ENCODE measurements around the gene PIP4K2C.
"Not testable (repeated sequence)": the region's sequence is repeated elsewhere in the genome, so short reads cannot be mapped to it uniquely, and the experiment has no call there.

The PIP4K2C gene

DNA sequence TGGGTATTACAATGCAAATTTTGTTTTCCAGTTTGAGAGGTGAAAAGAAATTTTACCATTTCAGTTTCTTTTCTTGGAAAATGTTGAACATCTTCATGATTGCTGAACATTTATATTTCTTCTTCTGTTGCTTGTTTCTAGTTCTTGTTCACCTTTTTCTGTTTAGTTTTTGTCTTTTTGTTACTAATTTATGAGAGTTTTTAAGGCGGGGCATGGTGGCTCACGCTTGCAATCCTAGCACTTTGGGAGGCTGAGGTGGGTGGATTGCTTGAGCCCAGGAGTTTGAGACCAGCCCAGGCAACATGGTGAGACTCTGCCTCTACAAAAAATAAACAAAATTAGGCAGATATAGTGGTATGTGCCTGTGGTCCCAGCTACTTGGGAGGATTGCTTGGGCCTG, 30.5 kb upstream of the PIP4K2C start:
- DNase-seq (ENCODE audit: low read depth), result no peak

DNA sequence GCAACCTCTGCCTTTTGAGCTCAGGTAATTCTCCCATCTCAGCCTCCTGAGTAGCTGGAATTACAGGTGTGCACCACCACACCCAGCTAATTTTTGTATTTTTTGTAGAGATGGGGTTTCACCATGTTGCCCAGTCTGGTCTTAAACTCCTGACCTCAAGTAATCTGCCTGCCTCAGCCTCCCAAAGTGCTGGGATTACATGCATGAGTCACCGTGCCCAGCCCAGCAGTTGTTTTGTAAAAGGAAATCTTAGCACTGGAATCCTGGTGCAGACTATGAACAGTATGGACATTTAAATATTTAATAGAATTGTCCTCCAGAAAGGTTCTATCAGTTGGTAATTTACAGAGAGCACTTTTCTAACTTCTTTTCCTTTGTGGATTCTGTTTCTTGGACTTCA, 29.9 kb upstream of the PIP4K2C start:
- DNase-seq (ENCODE audit: low read depth), result not testable (repeated sequence)

DNA sequence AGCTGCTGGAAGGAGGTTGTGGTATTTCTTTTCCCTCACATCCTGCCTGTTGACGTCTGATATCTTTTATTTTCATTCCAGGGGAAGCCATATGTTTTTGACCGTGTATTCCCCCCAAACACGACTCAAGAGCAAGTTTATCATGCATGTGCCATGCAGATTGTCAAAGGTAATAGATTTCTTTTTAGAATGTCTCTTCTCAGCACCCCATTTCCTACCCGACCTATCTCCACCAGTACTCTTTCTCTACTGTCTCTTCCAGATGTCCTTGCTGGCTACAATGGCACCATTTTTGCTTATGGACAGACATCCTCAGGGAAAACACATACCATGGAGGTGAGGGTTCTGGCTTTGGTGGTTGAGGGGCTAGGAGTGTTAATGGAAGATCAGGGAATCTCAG, 27.6 kb upstream of the PIP4K2C start:
- no peak for DNase-seq (ENCODE audit: low read depth)

DNA sequence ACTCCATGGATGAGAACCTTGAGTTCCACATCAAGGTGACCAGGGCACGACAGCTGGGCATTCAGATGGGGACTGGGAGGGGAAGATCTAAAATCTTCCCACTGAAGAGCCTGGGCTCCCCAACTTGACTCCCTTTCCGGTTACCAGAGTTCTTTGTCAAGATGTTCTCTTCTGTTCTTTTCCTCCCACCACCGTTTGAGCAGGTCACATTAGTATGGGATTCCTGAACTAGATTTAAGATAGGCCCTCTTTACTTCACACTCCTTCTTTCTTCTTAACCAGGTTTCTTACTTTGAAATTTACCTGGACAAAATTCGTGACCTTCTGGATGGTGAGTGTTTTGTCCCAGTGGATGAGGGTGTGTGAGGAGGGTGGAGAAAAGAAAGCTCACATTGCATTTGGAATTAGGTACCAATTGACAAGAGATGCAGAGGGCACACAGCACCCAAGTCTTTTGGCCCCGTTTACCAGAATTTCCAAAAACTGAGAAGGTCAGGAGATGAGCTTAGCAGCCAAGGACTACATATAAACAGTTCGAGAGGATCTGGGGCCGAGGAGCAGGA, 26.7 kb upstream of the PIP4K2C start:
- no peak for DNase-seq (ENCODE audit: low read depth)

DNA sequence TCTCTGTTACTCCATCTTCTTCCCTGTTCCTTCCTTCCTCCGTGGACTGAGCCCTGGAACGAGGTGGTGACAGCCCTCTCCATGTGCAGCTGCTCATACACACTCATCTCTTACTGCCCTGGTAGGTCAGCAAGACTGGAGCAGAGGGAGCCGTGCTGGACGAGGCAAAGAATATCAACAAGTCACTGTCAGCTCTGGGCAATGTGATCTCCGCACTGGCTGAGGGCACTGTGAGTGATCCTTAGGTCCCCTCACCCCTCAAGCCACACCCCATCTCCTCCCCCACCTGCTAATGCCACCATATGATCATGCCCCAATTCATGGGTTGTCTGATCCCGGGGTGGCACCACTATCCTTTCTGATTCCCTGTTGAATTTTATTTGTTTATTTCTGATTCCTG, 22.2 kb upstream of the PIP4K2C start:
- no peak for DNase-seq (ENCODE audit: low read depth)

DNA sequence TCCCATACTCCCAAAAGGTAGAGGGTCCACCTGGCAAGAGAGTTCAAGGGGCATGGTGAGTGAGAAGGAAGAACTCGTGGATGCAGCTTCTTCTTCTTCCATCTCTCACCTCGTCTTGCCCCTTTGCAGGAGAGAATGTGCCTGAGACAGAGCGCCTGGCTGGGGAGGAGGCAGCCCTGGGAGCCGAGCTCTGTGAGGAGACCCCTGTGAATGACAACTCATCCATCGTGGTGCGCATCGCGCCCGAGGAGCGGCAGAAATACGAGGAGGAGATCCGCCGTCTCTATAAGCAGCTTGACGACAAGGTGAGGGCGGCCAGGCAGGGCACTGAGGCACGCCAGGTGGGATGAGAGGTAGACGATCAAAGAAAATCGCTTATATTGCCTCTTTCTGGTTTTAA, 21.1 kb upstream of the PIP4K2C start:
- no peak for DNase-seq (ENCODE audit: low read depth)

DNA sequence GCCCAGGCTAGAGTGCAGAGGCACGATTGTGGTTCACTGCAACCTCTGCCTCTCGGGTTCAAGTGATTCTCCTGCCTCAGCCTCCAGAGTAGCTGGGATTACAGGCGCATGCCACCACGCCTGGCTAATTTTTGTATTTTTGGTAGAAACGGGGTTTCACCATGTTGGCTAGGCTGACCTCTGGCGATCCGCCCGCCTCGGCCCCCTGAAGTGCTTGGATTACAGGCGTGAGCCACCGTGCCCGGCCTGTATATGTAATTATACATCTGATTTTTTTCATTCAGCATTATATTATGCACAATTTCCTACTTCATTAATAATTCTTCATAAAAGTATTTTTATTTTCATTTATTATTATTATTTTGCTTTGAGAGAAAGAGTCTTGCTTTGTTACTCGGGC, 20.6 kb upstream of the PIP4K2C start:
- DNase-seq (ENCODE audit: low read depth), result not testable (repeated sequence)

DNA sequence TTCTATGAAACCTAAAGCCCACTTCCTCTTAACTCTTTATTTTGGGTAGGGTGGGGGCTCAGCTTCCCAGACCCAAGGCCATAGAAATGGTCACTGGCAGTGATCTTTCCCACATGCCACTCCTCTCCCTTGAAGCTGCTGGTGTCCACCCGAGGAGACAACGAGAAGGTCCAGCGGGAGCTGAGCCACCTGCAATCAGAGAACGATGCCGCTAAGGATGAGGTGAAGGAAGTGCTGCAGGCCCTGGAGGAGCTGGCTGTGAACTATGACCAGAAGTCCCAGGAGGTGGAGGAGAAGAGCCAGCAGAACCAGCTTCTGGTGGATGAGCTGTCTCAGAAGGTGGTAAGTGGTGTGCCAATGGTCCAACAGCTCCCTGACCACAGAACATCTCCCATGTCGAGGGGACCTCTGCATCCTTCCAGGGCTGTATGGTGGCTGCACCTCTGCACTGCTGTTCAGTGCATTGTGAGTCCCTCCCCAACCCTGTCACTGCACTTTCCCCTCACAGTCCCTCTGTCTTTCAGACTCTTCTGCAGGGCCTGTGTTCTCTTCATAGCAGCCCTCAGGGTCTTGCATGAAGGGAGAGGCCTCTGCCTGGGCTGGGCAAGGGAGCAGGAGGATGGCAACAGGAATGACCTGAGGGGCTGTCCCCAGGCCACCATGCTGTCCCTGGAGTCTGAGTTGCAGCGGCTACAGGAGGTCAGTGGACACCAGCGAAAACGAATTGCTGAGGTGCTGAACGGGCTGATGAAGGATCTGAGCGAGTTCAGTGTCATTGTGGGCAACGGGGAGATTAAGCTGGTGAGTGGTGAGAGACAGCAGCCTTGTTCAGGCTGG, 18.8 kb upstream of the PIP4K2C start:
- DNase-seq (ENCODE audit: low read depth), result no peak

DNA sequence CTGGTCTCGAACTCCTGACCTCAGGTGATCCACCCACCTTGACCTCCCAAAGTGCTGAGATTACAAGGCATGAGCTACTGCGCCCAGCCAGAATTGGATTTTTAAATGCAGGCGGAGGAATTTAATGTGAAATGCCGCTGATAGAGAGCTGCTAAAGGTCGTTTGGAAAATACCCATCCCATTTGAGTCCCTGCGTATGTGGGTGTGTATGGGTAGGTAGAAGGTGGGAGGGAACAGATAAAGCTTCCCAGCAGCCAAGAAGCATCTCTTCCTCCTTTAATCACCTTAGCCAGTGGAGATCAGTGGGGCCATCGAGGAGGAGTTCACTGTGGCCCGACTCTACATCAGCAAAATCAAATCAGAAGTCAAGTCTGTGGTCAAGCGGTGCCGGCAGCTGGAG, 16.2 kb upstream of the PIP4K2C start:
- DNase-seq (ENCODE audit: low read depth), result no peak

DNA sequence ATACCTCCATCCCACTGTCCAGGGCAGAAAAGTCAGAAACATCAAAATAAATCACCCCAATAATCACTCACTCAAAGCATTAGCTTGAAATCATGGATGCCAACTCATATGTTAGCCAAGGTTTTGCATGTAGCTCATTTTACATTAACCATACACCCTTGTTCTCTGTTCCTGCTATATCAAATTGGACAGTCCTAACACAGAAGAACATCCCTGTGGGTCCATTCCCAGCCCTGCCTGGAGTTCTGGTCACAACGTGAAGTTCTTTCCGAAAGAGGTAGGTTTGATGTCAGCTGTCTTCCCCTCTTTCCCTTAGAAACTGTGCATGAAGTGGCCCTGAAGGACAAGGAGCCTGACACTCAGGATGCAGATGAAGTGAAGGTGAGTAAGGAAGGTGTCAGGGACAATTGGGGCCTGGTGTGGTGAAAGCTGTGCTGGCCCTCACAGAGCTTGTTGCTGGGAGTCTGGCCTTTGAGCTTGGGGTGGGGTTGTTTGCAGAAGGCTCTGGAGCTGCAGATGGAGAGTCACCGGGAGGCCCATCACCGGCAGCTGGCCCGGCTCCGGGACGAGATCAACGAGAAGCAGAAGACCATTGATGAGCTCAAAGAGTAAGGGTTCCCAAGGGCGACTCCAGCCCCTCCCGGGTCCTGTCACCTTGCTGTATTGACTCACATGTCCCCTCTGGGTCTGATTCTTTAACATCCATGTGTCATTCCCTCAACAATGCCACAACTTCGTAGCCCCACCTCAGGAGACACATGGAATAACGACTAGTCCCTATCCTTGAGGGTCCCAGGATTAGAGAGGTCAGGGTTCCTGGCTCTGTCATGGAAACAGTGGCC, 15.0 kb upstream of the PIP4K2C start:
- no peak for DNase-seq (ENCODE audit: low read depth)

- DNase-seq (ENCODE audit: low read depth), result no peak
These were observed 14.3 kb upstream of the PIP4K2C start for GRCh38 chr12:57576613-57577160.

DNA sequence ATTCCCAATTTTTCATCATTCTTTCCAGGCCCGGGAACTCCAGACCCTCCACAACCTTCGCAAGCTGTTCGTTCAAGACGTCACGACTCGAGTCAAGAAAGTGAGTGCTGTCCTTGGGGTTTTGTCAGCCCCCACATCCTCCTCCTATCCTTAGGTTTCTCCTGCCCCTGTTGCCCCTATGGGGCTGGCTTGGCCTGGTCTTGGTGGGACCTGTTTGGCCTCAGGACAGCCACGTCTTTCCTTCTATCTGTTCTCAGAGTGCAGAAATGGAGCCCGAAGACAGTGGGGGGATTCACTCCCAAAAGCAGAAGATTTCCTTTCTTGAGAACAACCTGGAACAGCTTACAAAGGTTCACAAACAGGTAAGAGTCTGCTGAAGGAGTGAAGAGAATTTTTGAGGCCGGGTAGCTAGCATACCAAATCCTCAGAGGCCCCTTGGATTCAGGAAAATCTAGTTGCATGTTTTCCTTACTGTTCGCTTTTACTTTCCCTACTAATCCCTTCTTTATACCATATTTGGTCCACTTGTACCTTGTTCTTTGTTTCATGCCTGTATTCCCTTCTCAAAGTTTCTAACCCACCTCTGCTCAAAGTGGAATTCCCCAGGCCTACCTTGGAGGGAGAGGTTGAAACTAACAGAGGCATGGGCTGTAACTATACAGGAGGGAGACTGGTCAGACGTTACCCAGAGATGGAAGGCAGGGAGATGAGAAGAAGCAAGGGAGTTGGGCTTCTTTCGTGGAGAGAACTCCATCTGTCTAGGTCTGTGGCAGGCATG, 12.8 kb upstream of the PIP4K2C start:
- no peak for DNase-seq (ENCODE audit: low read depth)

DNA sequence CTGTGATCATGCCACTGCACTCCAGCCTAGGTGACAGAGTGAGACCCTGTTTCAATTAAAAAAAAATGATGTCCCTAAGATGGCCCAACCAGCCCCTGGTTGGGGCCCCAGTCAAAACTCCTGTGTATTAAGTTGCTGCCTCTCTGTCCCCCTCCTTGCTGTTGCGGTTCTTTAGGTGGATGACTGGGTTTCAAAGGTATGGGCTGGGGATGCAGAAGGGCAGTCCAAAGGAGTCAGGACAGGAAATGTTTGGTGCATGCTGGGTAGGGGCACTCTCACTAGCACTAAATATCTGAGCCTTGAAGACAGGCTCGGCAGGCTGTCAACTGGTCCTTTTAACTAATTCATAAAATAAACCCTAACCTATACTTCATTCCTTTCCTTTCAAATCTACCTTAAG, 12.0 kb upstream of the PIP4K2C start:
- no peak for DNase-seq (ENCODE audit: low read depth)

- no peak for DNase-seq (ENCODE audit: low read depth)
These were observed 11.1 kb upstream of the PIP4K2C start for GRCh38 chr12:57579677-57580465.

- no peak for DNase-seq (ENCODE audit: low read depth)
These were observed 10.6 kb upstream of the PIP4K2C start for GRCh38 chr12:57580466-57580795.

GRCh38 chr12:57581802-57582201, 9.2 kb upstream of the PIP4K2C start:
- DNase-seq (ENCODE audit: low read depth), result no peak

GRCh38 chr12:57582440-57582839, 8.6 kb upstream of the PIP4K2C start:
- no peak for DNase-seq (ENCODE audit: low read depth)

DNA sequence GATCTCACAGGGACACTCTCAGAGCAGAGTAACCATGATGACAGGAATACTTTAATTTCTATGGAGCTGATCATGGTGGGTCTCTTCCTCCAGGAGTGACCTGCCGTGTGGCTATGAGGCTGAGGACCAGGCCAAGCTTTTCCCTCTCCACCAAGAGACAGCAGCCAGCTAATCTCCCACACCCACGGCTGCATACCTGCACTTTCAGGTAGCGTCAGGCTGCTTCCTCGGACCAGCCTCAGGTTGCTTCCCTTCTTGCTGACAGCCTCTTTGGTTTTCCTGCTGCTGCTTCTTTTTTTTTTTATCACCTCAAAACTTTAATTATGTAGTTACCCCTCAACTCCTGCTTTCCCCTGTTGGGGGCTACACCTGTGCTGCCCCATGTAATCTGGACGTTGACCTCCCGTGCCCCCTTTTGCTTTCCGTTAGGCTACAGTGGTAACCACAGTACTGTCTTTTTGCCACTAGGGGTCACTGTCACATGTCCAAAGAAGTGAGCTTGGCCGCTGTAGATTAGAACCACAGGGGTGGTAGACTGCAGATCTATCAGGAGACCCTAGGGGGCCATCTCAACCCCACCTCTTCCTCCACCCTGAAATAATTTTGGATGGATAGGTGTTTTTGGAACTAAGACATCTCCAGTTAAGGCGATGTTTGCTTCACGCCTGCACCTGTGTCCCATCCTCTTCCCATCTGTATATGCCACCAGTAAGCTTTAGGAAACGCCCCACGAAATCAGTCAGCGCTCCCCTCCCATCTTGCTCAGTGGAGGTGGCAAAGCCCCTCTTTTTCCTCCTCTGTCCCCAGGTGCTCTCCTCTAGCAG, 7.8 kb upstream of the PIP4K2C start:
- DNase-seq (ENCODE audit: low read depth), result peak; percentile 46

GRCh38 chr12:57584050-57584449, 6.9 kb upstream of the PIP4K2C start:
- no peak for DNase-seq (ENCODE audit: low read depth)

- DNase-seq (ENCODE audit: low read depth), result no peak
These were observed 6.3 kb upstream of the PIP4K2C start for GRCh38 chr12:57584690-57585089.

Data from HS-27A (cell line).